Putamen (tissue), 1 donor: Measurements from ENCODE around the gene IFI44.
A peak's percentile ranks its signal among the peaks of the same experiment; 100 is the strongest.

Experiments
- DNase-seq: peaks from one replicate; pipeline ENCODE4 v3.0.0-alpha.2; 2016; ENCODE audit warnings: low spot score

IFI44 gene

GRCh38 chr1:78652019-78652560 lies 2.5 kb downstream of the IFI44 start:
- DNase-seq = no peak

GRCh38 chr1:78658901-78659300 lies 9.3 kb downstream of the IFI44 start:
- DNase-seq = no peak

- no peak for DNase-seq
Measured at GRCh38 chr1:78663923-78664322, 14.3 kb downstream of the IFI44 start.

- no peak for DNase-seq
Measured at GRCh38 chr1:78664763-78665162, 15.1 kb downstream of the IFI44 start.

GRCh38 chr1:78665809-78666208 lies 16.2 kb downstream of the IFI44 start:
- DNase-seq = no peak

GRCh38 chr1:78667939-78668338 lies 18.3 kb downstream of the IFI44 start:
- DNase-seq = no peak

GRCh38 chr1:78668427-78668826 lies 18.8 kb downstream of the IFI44 start:
- DNase-seq = no peak

GRCh38 chr1:78672428-78672827 lies 22.8 kb downstream of the IFI44 start:
- DNase-seq = no peak

- no peak for DNase-seq
Measured at GRCh38 chr1:78673120-78673519, 23.5 kb downstream of the IFI44 start.

GRCh38 chr1:78676347-78676982 lies 26.8 kb downstream of the IFI44 start:
- DNase-seq = peak; percentile 62

GRCh38 chr1:78676993-78677392 lies 27.4 kb downstream of the IFI44 start:
- no peak for DNase-seq

- DNase-seq = no peak
Measured at GRCh38 chr1:78677788-78678187, 28.2 kb downstream of the IFI44 start.

GRCh38 chr1:78678324-78678723 lies 28.7 kb downstream of the IFI44 start:
- no peak for DNase-seq

GRCh38 chr1:78681265-78681664 lies 31.6 kb downstream of the IFI44 start:
- no peak for DNase-seq

- no peak for DNase-seq
Measured at GRCh38 chr1:78682496-78682895, 32.9 kb downstream of the IFI44 start.

GRCh38 chr1:78683079-78683478 lies 33.4 kb downstream of the IFI44 start:
- no peak for DNase-seq

GRCh38 chr1:78687315-78687714 lies 37.7 kb downstream of the IFI44 start:
- DNase-seq = no peak

GRCh38 chr1:78687914-78688313 lies 38.3 kb downstream of the IFI44 start:
- no peak for DNase-seq

- DNase-seq = no peak
Measured at GRCh38 chr1:78688697-78689096, 39.1 kb downstream of the IFI44 start.

GRCh38 chr1:78690516-78690915 lies 40.9 kb downstream of the IFI44 start:
- DNase-seq = no peak

GRCh38 chr1:78691995-78692747 lies 42.5 kb downstream of the IFI44 start:
- DNase-seq = no peak

GRCh38 chr1:78699813-78700212 lies 50.2 kb downstream of the IFI44 start:
- DNase-seq = no peak

- no peak for DNase-seq
Measured at GRCh38 chr1:78702426-78702825, 52.8 kb downstream of the IFI44 start.

- no peak for DNase-seq
Measured at GRCh38 chr1:78703806-78704205, 54.2 kb downstream of the IFI44 start.
